Keratinocyte (primary cell): ENCODE measurements around the gene TMEM40. TPM values are rescaled to one million over a fixed set of nuclear protein-coding genes. Genes with fewer than 3 reads are reported as not detected.

Source experiments
- DNase-seq: peaks from one replicate; pipeline ENCODE4 v3.0.0-alpha.2; 2011; ENCODE audit warnings: low read depth, missing footprints, low spot score
- FAIRE-seq: peaks from 2 replicates; lab custom pipeline; 2011; peaks lifted over from hg19 to GRCh38; lab: Jason Lieb, UNC
- H2AFZ ChIP-seq: 2 replicates; pipeline ENCODE4 v1.6.0; 2012; ENCODE audit warnings: low read length, control low read depth, inconsistent platforms; ENCODE audit not compliant: control insufficient read depth
- H3K27ac ChIP-seq: 2 replicates; pipeline ENCODE4 v1.5.1; 2011; ENCODE audit warnings: low read length; ENCODE audit not compliant: control insufficient read depth, insufficient read depth
- H3K27me3 ChIP-seq: 3 replicates; pipeline ENCODE4 v1.6.0; 2011; ENCODE audit warnings: low read length; ENCODE audit not compliant: control insufficient read depth, insufficient read depth; ENCODE audit errors: extremely low read depth
- H3K36me3 ChIP-seq, 2 experiments: 2 replicates in 1 of 2; 3 replicates in 1 of 2; pipeline ENCODE4 v1.5.1; 2011; ENCODE audit warnings: low read length in 2 of 2, mild to moderate bottlenecking in 1 of 2; ENCODE audit not compliant: control insufficient read depth in 2 of 2, insufficient read depth in 2 of 2; ENCODE audit errors: extremely low read depth in 1 of 2
- H3K4me1 ChIP-seq: 3 replicates; pipeline ENCODE4 v1.5.1; 2011; ENCODE audit warnings: low read length; ENCODE audit not compliant: control insufficient read depth, insufficient read depth; ENCODE audit errors: extremely low read depth
- H3K4me2 ChIP-seq: 3 replicates; pipeline ENCODE4 v1.6.0; 2011; ENCODE audit warnings: low read depth, low read length; ENCODE audit not compliant: control insufficient read depth, insufficient read depth; ENCODE audit errors: extremely low read depth
- H3K4me3 ChIP-seq, 3 experiments: fragments of 200-600 bp in 1 of 3; sonication (generic) in 1 of 3; 2 replicates in 2 of 3; 3 replicates in 1 of 3; pipeline ENCODE4 v1.5.1; 2011 to 2016; ENCODE audit warnings: low read length in 3 of 3, mild to moderate bottlenecking in 3 of 3, control low read depth in 2 of 3, inconsistent platforms in 1 of 3, low read depth in 1 of 3, mixed read lengths in 1 of 3, mixed run types in 1 of 3, moderate library complexity in 1 of 3; ENCODE audit not compliant: control insufficient read depth in 2 of 3, insufficient read depth in 2 of 3; ENCODE audit errors: extremely low read depth in 1 of 3
- H3K79me2 ChIP-seq: 2 replicates; pipeline ENCODE4 v1.6.0; 2012; ENCODE audit warnings: low read length; ENCODE audit not compliant: control insufficient read depth, insufficient read depth
- H3K9ac ChIP-seq: 3 replicates; pipeline ENCODE4 v1.6.0; 2011; ENCODE audit warnings: low read length; ENCODE audit not compliant: control insufficient read depth, insufficient read depth; ENCODE audit errors: extremely low read depth
- H3K9me1 ChIP-seq: 3 replicates; pipeline ENCODE4 v1.6.0; 2011; ENCODE audit warnings: low read length; ENCODE audit not compliant: control insufficient read depth, insufficient read depth; ENCODE audit errors: extremely low read depth
- H3K9me3 ChIP-seq: 2 replicates; pipeline ENCODE4 v1.5.1; 2012; ENCODE audit warnings: low read depth, low read length; ENCODE audit not compliant: control insufficient read depth
- H4K20me1 ChIP-seq: 3 replicates; pipeline ENCODE4 v1.6.0; 2011; ENCODE audit warnings: low read length; ENCODE audit not compliant: control insufficient read depth, insufficient read depth; ENCODE audit errors: extremely low read depth
- EZH2 ChIP-seq: IDR thresholded peaks from one replicate; pipeline ENCODE4 v1.6.1; 2012; ENCODE audit warnings: inconsistent platforms, mild to moderate bottlenecking, low read length, moderate library complexity
- dilution Hi-C: fragments of 300-500 bp; cut with MboI; formaldehyde crosslinking; loops from one replicate; pipeline ENCODE4 v1.7.0; 2020; ENCODE audit warnings: low sequenced_read_pairs; ENCODE audit not compliant: extremely low pct_ligation_motif_present
- polyA plus RNA-seq, 5 experiments: library from polyadenylated mRNA; depleted of rRNA in 3 of 5; stranded (reverse) in 3 of 5; stranded (forward) in 1 of 5; unstranded in 1 of 5; fragments of >200 nt; gene quantifications; 1 replicate in 1 of 5; 2 replicates in 3 of 5; 3 replicates in 1 of 5; pipeline versions ENCODE4 v1.2.1 to v1.2.3, GENCODE V29; 2011 to 2012; ENCODE audit warnings: missing spikeins in 2 of 5, low read depth in 1 of 5, low replicate concordance in 1 of 5
- TF ChIP-seq, protein P1 (sequence below), 3 experiments: IDR thresholded peaks in 1 of 3; conservative IDR thresholded peaks in 1 of 3; optimal IDR thresholded peaks in 1 of 3; 2 replicates in 2 of 3; 3 replicates in 1 of 3; pipeline versions ENCODE3 to v1.5.1; 2011; ENCODE audit warnings: low read length in 3 of 3, mild to moderate bottlenecking in 3 of 3, moderate library complexity in 2 of 3, control low read depth in 1 of 3, inconsistent platforms in 1 of 3; ENCODE audit not compliant: insufficient read depth in 2 of 3; ENCODE audit errors: extremely low read depth in 1 of 3

Gene TMEM40
- polyA plus RNA-seq, 1 donor (not counting 4 experiments of a cell fraction or from before 2014, with no cell fraction given), result 311 TPM

- no peak overlapping the region for H3K4me2 ChIP-seq
- H4K20me1 ChIP-seq, result no peaks in the 10 kb centered on the region
- no peaks in the 10 kb centered on the region for H3K4me1 ChIP-seq
- H3K4me3 ChIP-seq, result no peak overlapping the region
- dilution Hi-C loops, result no loop called here
- H3K27ac ChIP-seq, result no peak overlapping the region
- H3K9me1 ChIP-seq, result no peaks in the 10 kb centered on the region
- DNase-seq, result no peak
- no peaks in the 10 kb centered on the region for H3K27me3 ChIP-seq
- no peak for FAIRE-seq
- H3K79me2 ChIP-seq, result no peaks in the 10 kb centered on the region
- TF ChIP-seq, protein P1, sequence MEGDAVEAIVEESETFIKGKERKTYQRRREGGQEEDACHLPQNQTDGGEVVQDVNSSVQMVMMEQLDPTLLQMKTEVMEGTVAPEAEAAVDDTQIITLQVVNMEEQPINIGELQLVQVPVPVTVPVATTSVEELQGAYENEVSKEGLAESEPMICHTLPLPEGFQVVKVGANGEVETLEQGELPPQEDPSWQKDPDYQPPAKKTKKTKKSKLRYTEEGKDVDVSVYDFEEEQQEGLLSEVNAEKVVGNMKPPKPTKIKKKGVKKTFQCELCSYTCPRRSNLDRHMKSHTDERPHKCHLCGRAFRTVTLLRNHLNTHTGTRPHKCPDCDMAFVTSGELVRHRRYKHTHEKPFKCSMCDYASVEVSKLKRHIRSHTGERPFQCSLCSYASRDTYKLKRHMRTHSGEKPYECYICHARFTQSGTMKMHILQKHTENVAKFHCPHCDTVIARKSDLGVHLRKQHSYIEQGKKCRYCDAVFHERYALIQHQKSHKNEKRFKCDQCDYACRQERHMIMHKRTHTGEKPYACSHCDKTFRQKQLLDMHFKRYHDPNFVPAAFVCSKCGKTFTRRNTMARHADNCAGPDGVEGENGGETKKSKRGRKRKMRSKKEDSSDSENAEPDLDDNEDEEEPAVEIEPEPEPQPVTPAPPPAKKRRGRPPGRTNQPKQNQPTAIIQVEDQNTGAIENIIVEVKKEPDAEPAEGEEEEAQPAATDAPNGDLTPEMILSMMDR (optimal IDR thresholded peaks at IDR 0.05 in 1 of 3, IDR thresholded peaks at IDR 0.05 in 1 of 3, conservative IDR thresholded peaks at IDR 0.05 in 1 of 3; ENCODE audit: extremely low read depth in 1 of 3, insufficient read depth in 2 of 3, low read length in 3 of 3), result no peak
- no peak for TF ChIP-seq EZH2
- H3K9ac ChIP-seq, result no peak overlapping the region
- no peak overlapping the region for H2AFZ ChIP-seq
- H3K9me3 ChIP-seq, result no peaks in the 10 kb centered on the region
- H3K36me3 ChIP-seq, result no peaks in the 10 kb centered on the region
Observed at GRCh38 chr3:12695916-12696315, 63.1 kb downstream of the TMEM40 start.

- no peak for TF ChIP-seq EZH2
- TF ChIP-seq, protein P1 (optimal IDR thresholded peaks at IDR 0.05 in 1 of 3, IDR thresholded peaks at IDR 0.05 in 1 of 3, conservative IDR thresholded peaks at IDR 0.05 in 1 of 3; ENCODE audit: extremely low read depth in 1 of 3, insufficient read depth in 2 of 3, low read length in 3 of 3), result no peak
- Histone ChIP-seq H3K27ac (no peak overlapping the region), H3K4me1 (no peaks in the 10 kb centered on the region), H3K9me1 (no peaks in the 10 kb centered on the region), H4K20me1 (no peaks in the 10 kb centered on the region), H2AFZ (no peak overlapping the region), H3K9me3 (no peaks in the 10 kb centered on the region), H3K79me2 (no peaks in the 10 kb centered on the region), H3K4me2 (no peak overlapping the region), H3K36me3 (no peaks in the 10 kb centered on the region), H3K4me3 (no peak overlapping the region), H3K27me3 (no peaks in the 10 kb centered on the region), H3K9ac (no peak overlapping the region)
- DNase-seq (no peak), FAIRE-seq (no peak)
- dilution Hi-C loops, result no loop called here
Observed at GRCh38 chr3:12695112-12695511, 63.9 kb downstream of the TMEM40 start.
